Adrenal gland (tissue), 12 donors: ENCODE measurements around the gene CST7. TPM values are rescaled to one million over a fixed set of nuclear protein-coding genes. Genes with fewer than 3 reads are reported as not detected.

Experiments
- DNase-seq, 7 donors: peaks; one replicate each; pipeline ENCODE4 v3.0.0-alpha.2; 2019 to 2020
- H3K27ac ChIP-seq, 5 donors: fragments of 200-600 bp; sonication (generic) in 4 of 5; 1 replicate in 3 of 5; 2 replicates in 2 of 5; pipeline versions ENCODE4 v1.5.1 to v1.8.0; 2016 to 2020; ENCODE audit warnings: mild to moderate bottlenecking in 1 of 5
- H3K27me3 ChIP-seq: fragments of 200-600 bp; 2 replicates; pipeline ENCODE4 v1.8.0; 2021
- H3K36me3 ChIP-seq, 2 donors: fragments of 200-600 bp; replicated peaks in 1 of 2; 1 replicate in 1 of 2; 2 replicates in 1 of 2; pipeline versions ENCODE4 v1.5.1 to v1.8.0; 2018 to 2022
- H3K4me1 ChIP-seq, 2 donors: fragments of 200-600 bp; replicated peaks in 1 of 2; 1 replicate in 1 of 2; 2 replicates in 1 of 2; pipeline versions ENCODE4 v1.5.1 to v1.8.0; 2018 to 2021
- H3K4me3 ChIP-seq, 4 donors: fragments of 200-600 bp; sonication (generic) in 3 of 4; one replicate each; pipeline ENCODE4 v1.5.1; 2016 to 2018
- H3K9me3 ChIP-seq, 3 donors: fragments of 200-600 bp; sonication (generic) in 1 of 3; replicated peaks in 1 of 3; 1 replicate in 2 of 3; 2 replicates in 1 of 3; pipeline versions ENCODE4 v1.5.1 to v1.8.0; 2016 to 2021
- CTCF ChIP-seq, 6 experiments: fragments of 450-650 bp in 4 of 6; fragments of 200-600 bp in 2 of 6; sonication (generic) in 1 of 6; IDR thresholded peaks; 1 replicate in 5 of 6; 2 replicates in 1 of 6; pipeline versions ENCODE4 v1.5.1 to v1.8.0; 2016 to 2021; ENCODE audit warnings: antibody characterized with exemption in 6 of 6, mild to moderate bottlenecking in 2 of 6, moderate library complexity in 1 of 6
- POLR2A ChIP-seq, 2 donors: fragments of 450-650 bp; IDR thresholded peaks; one replicate each; pipeline ENCODE4 v1.6.1; 2017; ENCODE audit warnings: antibody characterized with exemption in 2 of 2, mild to moderate bottlenecking in 2 of 2, moderate library complexity in 1 of 2
- WGBS, 4 donors: extraction: QIAGEN DNeasy Blood & Tissue Kit in 2 of 4; methylation state at CpG; one replicate each; pipeline versions ENCODE4 v1.1.5 to v1.1.7; 2013 to 2017; 5-methylcytosine and 5-hydroxymethylcytosine counted together
- intact Hi-C, 2 donors: fragments of 100-400 bp; cut with DNase I; formaldehyde crosslinking; loops; one replicate each; pipeline versions ENCODE4 v1.14.1 to v1.15.0; 2022 to 2023
- polyA plus RNA-seq, 3 donors: library from polyadenylated mRNA; stranded (reverse); fragments of 200-250 nt in 2 of 3; fragments of 350-450 nt in 1 of 3; fragmentation: Illumina TruSeq in 1 of 3; extraction: RNeasy Lipid Tissue Mini Kit (QIAGEN cat#74804) in 1 of 3; gene quantifications; one replicate each; pipeline ENCODE4 v1.2.3, GENCODE V29; 2013 to 2014
- total RNA-seq, 9 donors: library from RNA; depleted of rRNA in 4 of 9; stranded (reverse); fragments of >200 nt in 4 of 9; fragments of 120-200 nt in 1 of 9; fragmentation: NEBNext Ultra II Directional in 1 of 9; extraction: Animal tissue kit (Norgen Biotek cat#: 25700) in 1 of 9; gene quantifications; one replicate each; pipeline versions ENCODE4 v1.1.0 to v1.2.4, GENCODE V29; 2013 to 2023
- donor health status: healthy with polysubstance abuse.
- donor health status: Bipolar disorder and iron deficiency.
- donor health status: DM: yes; HTN: yes; CAD: no.
- donor health status: DM: no; HTN: no; CAD: no.
- donor health status: DM: no; HTN: no; CAD: no.
- donor health status: DM: yes; HTN: yes; CAD: no.

CST7 gene
- total and polyA plus RNA-seq, 12 donors: 0.17 to 4.1 (median 0.93) TPM

GRCh38 chr20:24993337-24994185, 44.5 kb downstream of the CST7 start:
- peaks cover 0 to 24% of the 10 kb centered on the region in 2 donors for H3K4me1 ChIP-seq

GRCh38 chr20:24994186-24994465, 45.1 kb downstream of the CST7 start:
- Histone ChIP-seq H3K9me3 (no peaks in the 10 kb centered on the region), H3K36me3 (no peaks in the 10 kb centered on the region), H3K4me1 (peaks cover 0 to 24% of the 10 kb centered on the region in 2 donors), H3K27me3 (no peaks in the 10 kb centered on the region), H3K4me3 (no peak overlapping the region), H3K27ac (peak overlapping the region in 1 of 5 donors; percentile 99)
- intact Hi-C loops: loop anchor here (2.0 to 5.0 kb wide), 3 partner anchors 69 to 403 kb away; no protein-coding TSS in a partner anchor
- WGBS, 4 donors: 67 to 85% (median 72%) methylated on average over 1 of the region's 1 CpG
- no peak for DNase-seq
- no peak for TF ChIP-seq POLR2A (IDR thresholded peaks at IDR 0.05)
- TF ChIP-seq CTCF (IDR thresholded peaks at IDR 0.05): no peak

More at GRCh38 chr20:24993337-24994185, 44.5 kb downstream of the CST7 start:
- H3K27me3 ChIP-seq: no peaks in the 10 kb centered on the region
- peak in 1 of 7 donors; percentile 21 for DNase-seq
- WGBS, 4 donors: 37 to 43% (median 38%) methylated on average over 9 of the region's 9 CpGs
- intact Hi-C loops: loop anchor here (2.0 to 5.0 kb wide), 3 partner anchors 69 to 404 kb away; no protein-coding TSS in a partner anchor
- TF ChIP-seq CTCF (IDR thresholded peaks at IDR 0.05): peak in 5 of 6 experiments; percentile 15 to 48 (median 31)
- no peak for TF ChIP-seq POLR2A (IDR thresholded peaks at IDR 0.05)
- no peaks in the 10 kb centered on the region for H3K9me3 ChIP-seq
- peak overlapping the region; percentile 33 to 99 (median 88) for H3K27ac ChIP-seq
- H3K36me3 ChIP-seq: no peaks in the 10 kb centered on the region
- H3K4me3 ChIP-seq: peak overlapping the region in 2 of 4 donors; percentile 84 to 91

- Histone ChIP-seq H3K4me1 (peaks cover 0 to 24% of the 10 kb centered on the region in 2 donors), H3K4me3 (no peak overlapping the region), H3K36me3 (no peaks in the 10 kb centered on the region), H3K27me3 (no peaks in the 10 kb centered on the region), H3K9me3 (no peaks in the 10 kb centered on the region), H3K27ac (no peak overlapping the region)
- no peak for TF ChIP-seq POLR2A (IDR thresholded peaks at IDR 0.05)
- peak; percentile 86 to 99 (median 95) for TF ChIP-seq CTCF (IDR thresholded peaks at IDR 0.05)
- 25 to 44% (median 36%) methylated on average over 16 to 20 of the region's 20 CpGs for WGBS, 4 donors
- peak; percentile 71 to 94 (median 84) for DNase-seq
- intact Hi-C loops: loop anchor here (2.0 to 5.0 kb wide), 3 partner anchors 68 to 403 kb away; no protein-coding TSS in a partner anchor
Observed at GRCh38 chr20:24994470-24995368, 45.6 kb downstream of the CST7 start.
